ENCODE data around the gene PIK3C2A. TPM values are rescaled to one million over a fixed set of nuclear protein-coding genes. Genes with fewer than 3 reads are reported as not detected.

Gene PIK3C2A
- total and polyA plus RNA-seq, 2 experiments from 2014 or later = 20.7 to 54.6 TPM

- H3K27me3 ChIP-seq = no peaks in the 10 kb centered on the region
- H3K4me1 ChIP-seq (ENCODE audit: low read depth) = peaks cover 11% of the 10 kb centered on the region
- no peak for DNase-seq (ENCODE audit: low read depth in 1 of 2, low spot score in 1 of 2)
- no peak overlapping the region for H3K4me3 ChIP-seq
- no peaks in the 10 kb centered on the region for H3K9me3 ChIP-seq (ENCODE audit: low read depth)
- H3K36me3 ChIP-seq = no peaks in the 10 kb centered on the region
- no peak for TF ChIP-seq CTCF (IDR thresholded peaks at IDR 0.05; ENCODE audit: low read depth, low read length)
- H3K27ac ChIP-seq = peak overlapping the region; percentile 1
These were observed 20.7 kb downstream of the PIK3C2A start for GRCh38 chr11:17186932-17187692.

- H3K4me1 ChIP-seq (ENCODE audit: low read depth) = peaks cover 11% of the 10 kb centered on the region
- no peak for TF ChIP-seq CTCF (IDR thresholded peaks at IDR 0.05; ENCODE audit: low read depth, low read length)
- H3K27me3 ChIP-seq = no peaks in the 10 kb centered on the region
- peak overlapping the region; percentile 1 for H3K27ac ChIP-seq
- no peak overlapping the region for H3K4me3 ChIP-seq
- H3K36me3 ChIP-seq = no peaks in the 10 kb centered on the region
- no peaks in the 10 kb centered on the region for H3K9me3 ChIP-seq (ENCODE audit: low read depth)
- DNase-seq (ENCODE audit: low read depth in 1 of 2, low spot score in 1 of 2) = no peak
These were observed 21.8 kb downstream of the PIK3C2A start for GRCh38 chr11:17185938-17186337.

GRCh38 chr11:17184882-17185587 is 22.8 kb downstream of the PIK3C2A start:
- no peaks in the 10 kb centered on the region for H3K36me3 ChIP-seq
- H3K27ac ChIP-seq = no peak overlapping the region
- no peak for DNase-seq (ENCODE audit: low read depth in 1 of 2, low spot score in 1 of 2)
- no peaks in the 10 kb centered on the region for H3K27me3 ChIP-seq
- H3K4me3 ChIP-seq = no peak overlapping the region
- H3K9me3 ChIP-seq (ENCODE audit: low read depth) = no peaks in the 10 kb centered on the region
- H3K4me1 ChIP-seq (ENCODE audit: low read depth) = peaks cover 11% of the 10 kb centered on the region
- TF ChIP-seq CTCF (IDR thresholded peaks at IDR 0.05; ENCODE audit: low read depth, low read length) = no peak

GRCh38 chr11:17183836-17184235 is 23.9 kb downstream of the PIK3C2A start:
- H3K27me3 ChIP-seq = no peaks in the 10 kb centered on the region
- no peak for DNase-seq (ENCODE audit: low read depth in 1 of 2, low spot score in 1 of 2)
- H3K27ac ChIP-seq = no peak overlapping the region
- H3K4me1 ChIP-seq (ENCODE audit: low read depth) = peaks cover 11% of the 10 kb centered on the region
- H3K4me3 ChIP-seq = no peak overlapping the region
- H3K9me3 ChIP-seq (ENCODE audit: low read depth) = no peaks in the 10 kb centered on the region
- no peak for TF ChIP-seq CTCF (IDR thresholded peaks at IDR 0.05; ENCODE audit: low read depth, low read length)
- H3K36me3 ChIP-seq = no peaks in the 10 kb centered on the region

GRCh38 chr11:17179970-17180369 is 27.8 kb downstream of the PIK3C2A start:
- H3K27ac ChIP-seq = no peak overlapping the region
- DNase-seq (ENCODE audit: low read depth in 1 of 2, low spot score in 1 of 2) = no peak
- no peaks in the 10 kb centered on the region for H3K9me3 ChIP-seq (ENCODE audit: low read depth)
- H3K4me1 ChIP-seq (ENCODE audit: low read depth) = peaks cover 11% of the 10 kb centered on the region
- TF ChIP-seq CTCF (IDR thresholded peaks at IDR 0.05; ENCODE audit: low read depth, low read length) = no peak
- no peaks in the 10 kb centered on the region for H3K36me3 ChIP-seq
- no peak overlapping the region for H3K4me3 ChIP-seq
- H3K27me3 ChIP-seq = no peaks in the 10 kb centered on the region

Measured in cardiac muscle cell (in vitro differentiated cells and primary cell).